K562 (cell line): ENCODE results near the gene UNC79. TPM values are rescaled to one million over a fixed set of nuclear protein-coding genes. Genes with fewer than 3 reads are reported as not detected.

Experiments
- ATAC-seq: fragments of 200-7000 bp; cut with Tn5 transposase; 3 replicates; pipeline ENCODE4 v1.9.1; 2020; ENCODE audit warnings: moderate library complexity
- BruUV-seq: library from RNA; stranded (reverse); fragments of 400-500 nt; replicated peaks from 2 replicates; lab custom pipeline; 2021; lab: Mats Ljungman, UMichigan
- CTCF ChIA-PET: fragments of 300-600 bp; formaldehyde crosslinking; extraction: SDS; loops from one replicate; lab custom pipeline; 2021; ENCODE audit warnings: low intra/inter-chr PET ratio; lab: Yijun Ruan, JAX
- POLR2A ChIA-PET: fragments of 300-600, 350-650 bp; sonication (Branson Sonifier 250); formaldehyde crosslinking; extraction: SDS; loops from one replicate; lab custom pipeline; 2021; ENCODE audit warnings: antibody characterized with exemption, inconsistent platforms; lab: Yijun Ruan, JAX
- DNase-seq, 4 experiments: peaks; one replicate each; pipeline versions ENCODE4 v3.0.0 to v3.0.0-alpha.2; 2011 to 2018; ENCODE audit warnings: low spot score in 3 of 4, mixed read lengths in 3 of 4; ENCODE audit errors: extremely low read depth in 1 of 4
- FAIRE-seq: peaks from 2 replicates; lab custom pipeline; 2011; peaks lifted over from hg19 to GRCh38; lab: Jason Lieb, UNC
- H2AFZ ChIP-seq: 2 replicates; pipeline ENCODE4 v1.6.0; 2011; ENCODE audit warnings: low read depth, low read length, control low read depth, inconsistent platforms
- H3K27ac ChIP-seq: fragments of 200-600 bp; 3 replicates; pipeline ENCODE4 v1.8.0; 2011; ENCODE audit warnings: low read depth, mild to moderate bottlenecking, control low read depth, inconsistent platforms, low read length, moderate library complexity, mixed read lengths; ENCODE audit errors: extremely low read depth
- H3K27me3 ChIP-seq, 2 experiments: fragments of 300-600 bp in 1 of 2; 2 replicates in 1 of 2; 3 replicates in 1 of 2; pipeline versions ENCODE4 v1.6.0 to v1.8.0; 2011; ENCODE audit warnings: inconsistent platforms in 2 of 2, low read length in 2 of 2, mild to moderate bottlenecking in 1 of 2, mixed read lengths in 1 of 2, moderate library complexity in 1 of 2; ENCODE audit not compliant: control insufficient read depth in 2 of 2, insufficient read depth in 2 of 2
- H3K36me3 ChIP-seq: fragments of 300-600 bp; 3 replicates; pipeline ENCODE4 v1.8.0; 2011; ENCODE audit warnings: mild to moderate bottlenecking, low read length, inconsistent platforms; ENCODE audit not compliant: control insufficient read depth, insufficient read depth
- H3K4me1 ChIP-seq, 2 experiments: fragments of 200-600 bp in 1 of 2; replicated peaks in 1 of 2; 2 replicates in 1 of 2; 3 replicates in 1 of 2; pipeline versions ENCODE4 v1.5.1 to v1.8.0; 2011; ENCODE audit warnings: inconsistent platforms in 2 of 2, low read length in 2 of 2, mild to moderate bottlenecking in 1 of 2, mixed read lengths in 1 of 2, moderate library complexity in 1 of 2; ENCODE audit not compliant: control insufficient read depth in 2 of 2, insufficient read depth in 2 of 2
- H3K4me2 ChIP-seq: 2 replicates; pipeline ENCODE4 v1.6.1; 2011; ENCODE audit warnings: low read length, control low read depth, inconsistent platforms, mixed read lengths; ENCODE audit not compliant: insufficient read depth
- H3K4me3 ChIP-seq: fragments of 200-600 bp; sonication (generic), shearing (Covaris generic); 2 replicates; pipeline ENCODE4 v1.5.1; 2016; ENCODE audit warnings: control low read depth, inconsistent platforms
- H3K79me2 ChIP-seq: fragments of 200-600 bp; 3 replicates; pipeline ENCODE4 v1.8.0; 2011; ENCODE audit warnings: low read length, inconsistent platforms; ENCODE audit not compliant: control insufficient read depth, insufficient read depth
- H3K9ac ChIP-seq, 2 experiments: 2 replicates each; pipeline versions ENCODE4 v1.6.0 to v1.6.1; 2011; ENCODE audit warnings: low read depth in 2 of 2, low read length in 2 of 2, control low read depth in 1 of 2, inconsistent platforms in 1 of 2, mild to moderate bottlenecking in 1 of 2, mixed read lengths in 1 of 2; ENCODE audit not compliant: insufficient read depth in 1 of 2
- H3K9me1 ChIP-seq: one replicate; pipeline ENCODE4 v1.6.0; 2011; ENCODE audit warnings: inconsistent platforms, mild to moderate bottlenecking, low read length, moderate library complexity; ENCODE audit not compliant: control insufficient read depth, insufficient read depth
- H3K9me3 ChIP-seq: replicated peaks from 2 replicates; pipeline ENCODE4 v1.5.1; 2011; ENCODE audit warnings: low read depth, low read length, inconsistent platforms; ENCODE audit not compliant: control insufficient read depth, insufficient read depth
- H4K20me1 ChIP-seq: replicated peaks from 2 replicates; pipeline ENCODE4 v1.6.1; 2011; ENCODE audit warnings: low read length, inconsistent platforms, mixed read lengths; ENCODE audit not compliant: control insufficient read depth, insufficient read depth
- ASH1L ChIP-seq: fragments of 450-650 bp; IDR thresholded peaks from 2 replicates; pipeline ENCODE4 v1.6.1; 2018; ENCODE audit warnings: borderline replicate concordance, mild to moderate bottlenecking, low read depth; ENCODE audit not compliant: partially characterized antibody
- E2F5 ChIP-seq: sonication (generic); formaldehyde crosslinking; IDR thresholded peaks from 2 replicates; pipeline ENCODE4 v1.8.0; 2022; ENCODE audit warnings: mild to moderate bottlenecking, missing genetic modification reagents
- WGBS: fragments of 100-300 bp; shearing (Covaris generic); methylation state at CpG from one replicate; pipeline ENCODE4 v1.1.6; 2016; ENCODE audit warnings: low coverage, mixed read lengths; ENCODE audit not compliant: insufficient coverage; ENCODE audit errors: missing lambda C conversion rate; 5-methylcytosine and 5-hydroxymethylcytosine counted together
- in situ Hi-C: fragments of 300-500 bp; cut with MboI; formaldehyde crosslinking; loops from 4 replicates; pipeline ENCODE4 v1.15.0; 2018; ENCODE audit warnings: inconsistent platforms, mixed read lengths
- intact Hi-C: fragments of 100-400 bp; cut with micrococcal nuclease; formaldehyde crosslinking; loops from 2 replicates; pipeline ENCODE4 v1.14.2; 2022
- polyA plus RNA-seq, 8 experiments: library from polyadenylated mRNA; depleted of rRNA in 4 of 8; stranded (reverse) in 5 of 8; unstranded in 3 of 8; fragments of >200 nt; fragmentation: Nextera tagmentation in 2 of 8; fragmentation: Illumina TruSeq in 1 of 8; extraction: Ambion mirVana in 2 of 8; extraction: Trizol in 1 of 8; gene quantifications; 2 replicates each; pipeline versions ENCODE4 v1.2.1 to v1.2.3, GENCODE V29; 2011 to 2014; ENCODE audit warnings: inconsistent platforms in 1 of 8, missing spikeins in 1 of 8
- total RNA-seq, 7 experiments: library from RNA; depleted of rRNA in 6 of 7; stranded (reverse); fragments of >200 nt in 6 of 7; fragmentation: Illumina TruSeq in 2 of 7; extraction: Trizol in 2 of 7; gene quantifications; 2 replicates each; pipeline versions ENCODE4 v1.2.1 to v1.2.3, GENCODE V29; 2011 to 2021; ENCODE audit warnings: low replicate concordance in 1 of 7
- TF ChIP-seq, protein P1 (sequence below), 2 experiments: IDR thresholded peaks; 2 replicates each; pipeline ENCODE4 v1.6.1; 2011; ENCODE audit warnings: borderline replicate concordance in 1 of 2, control low read depth in 1 of 2, low read depth in 1 of 2, low read length in 1 of 2, mild to moderate bottlenecking in 1 of 2, mixed read lengths in 1 of 2, moderate library complexity in 1 of 2; ENCODE audit not compliant: insufficient read depth in 1 of 2, insufficient read length in 1 of 2, poor library complexity in 1 of 2, severe bottlenecking in 1 of 2; ENCODE audit errors: extremely low read depth in 1 of 2

UNC79 gene
- total and polyA plus RNA-seq, 9 of the 15 experiments (the other 6 are each of a cell fraction or from before 2014, with no cell fraction given), result under 0.01 to 0.04 (median 0.01) TPM; not detected in 6

DNA sequence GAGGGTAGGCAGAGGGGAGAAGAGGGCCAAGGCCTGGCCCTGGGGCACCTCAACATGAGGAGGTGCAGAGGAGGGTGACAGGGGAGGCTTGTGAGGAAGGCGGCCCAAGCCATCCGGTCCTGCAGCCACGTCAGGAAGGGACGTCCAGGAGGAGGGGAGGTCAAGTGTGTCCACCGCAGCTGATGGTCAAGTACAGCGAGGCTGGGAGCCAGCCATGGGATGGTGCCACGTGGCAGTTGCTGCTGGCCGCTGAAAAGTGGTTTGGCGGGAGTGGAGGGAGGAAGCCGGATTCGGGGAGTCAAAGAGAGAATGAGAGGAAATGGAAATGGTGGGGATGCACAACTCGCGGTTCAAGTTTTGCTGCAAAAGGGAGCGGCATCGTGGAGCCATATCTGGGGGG lies 316.4 kb downstream of the UNC79 start:
- FAIRE-seq (no peak), ATAC-seq (no peak)
- intact Hi-C loops (no loop called here), in situ Hi-C loops (no loop called here)
- H3K9me1 ChIP-seq, result no peaks in the 10 kb centered on the region
- no peaks in the 10 kb centered on the region for H3K36me3 ChIP-seq
- H3K4me2 ChIP-seq, result no peak overlapping the region
- H3K9me3 ChIP-seq, result no peaks in the 10 kb centered on the region
- POLR2A ChIA-PET, result no interaction called here
- H3K9ac ChIP-seq, result no peak overlapping the region
- CTCF ChIA-PET, result no interaction called here
- peaks cover 0 to 24% of the 10 kb centered on the region in 2 experiments; a peak in 1 of 5 replicates for H3K27me3 ChIP-seq
- BruUV-seq, result no TSS peak
- no peak overlapping the region for H3K27ac ChIP-seq
- H4K20me1 ChIP-seq, result no peaks in the 10 kb centered on the region
- no peak for TF ChIP-seq ASH1L
- TF ChIP-seq, protein P1, sequence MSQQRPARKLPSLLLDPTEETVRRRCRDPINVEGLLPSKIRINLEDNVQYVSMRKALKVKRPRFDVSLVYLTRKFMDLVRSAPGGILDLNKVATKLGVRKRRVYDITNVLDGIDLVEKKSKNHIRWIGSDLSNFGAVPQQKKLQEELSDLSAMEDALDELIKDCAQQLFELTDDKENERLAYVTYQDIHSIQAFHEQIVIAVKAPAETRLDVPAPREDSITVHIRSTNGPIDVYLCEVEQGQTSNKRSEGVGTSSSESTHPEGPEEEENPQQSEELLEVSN (IDR thresholded peaks at IDR 0.05; ENCODE audit: borderline replicate concordance in 1 of 2, extremely low read depth in 1 of 2, insufficient read depth in 1 of 2, insufficient read length in 1 of 2, low read depth in 1 of 2, low read length in 1 of 2, poor library complexity in 1 of 2, severe bottlenecking in 1 of 2), result peak in 1 of 2 experiments; percentile 21
- no peak for TF ChIP-seq E2F5 (CRISPR knock-in tag)
- TF ChIP-seq, all 486 proteins: peak for 1
- DNase-seq, result no peak
- 6% methylated on average over 12 of the region's 15 CpGs for WGBS
- H3K4me3 ChIP-seq, result no peak overlapping the region
- no peaks in the 10 kb centered on the region for H3K4me1 ChIP-seq
- no peak overlapping the region for H2AFZ ChIP-seq
- no peaks in the 10 kb centered on the region for H3K79me2 ChIP-seq
